Type B pancreatic cell (in vitro differentiated cells): ENCODE data around the gene SMYD3. TPM values are rescaled to one million over a fixed set of nuclear protein-coding genes. Genes with fewer than 3 reads are reported as not detected.

Source experiments
- DNase-seq: peaks from one replicate; pipeline ENCODE4 v3.0.0; 2021; ENCODE audit warnings: mixed read lengths; ENCODE audit not compliant: unreplicated experiment; ENCODE audit errors: extremely low spot score
- H3K27ac Mint-ChIP-seq: 2 replicates; pipeline ENCODE4 v1.8.0; 2021; ENCODE audit warnings: mild to moderate bottlenecking, mixed read lengths
- H3K27me3 Mint-ChIP-seq: 2 replicates; pipeline ENCODE4 v1.8.0; 2021; ENCODE audit warnings: mixed read lengths
- H3K36me3 Mint-ChIP-seq: 2 replicates; pipeline ENCODE4 v1.8.0; 2021; ENCODE audit warnings: mixed read lengths
- H3K4me1 Mint-ChIP-seq: one replicate; pipeline ENCODE4 v1.8.0; 2021; ENCODE audit warnings: mixed read lengths; ENCODE audit not compliant: unreplicated experiment
- H3K4me3 Mint-ChIP-seq: 2 replicates; pipeline ENCODE4 v1.8.0; 2021; ENCODE audit warnings: mild to moderate bottlenecking, mixed read lengths
- H3K9me3 Mint-ChIP-seq: 2 replicates; pipeline ENCODE4 v1.8.0; 2021; ENCODE audit warnings: mixed read lengths
- CTCF ChIP-seq: fragments of 200-600 bp; sonication (generic); conservative IDR thresholded peaks from 2 replicates; pipeline ENCODE4 v1.5.0; 2021; ENCODE audit warnings: antibody characterized with exemption, mild to moderate bottlenecking
- total RNA-seq: library from RNA; stranded (reverse); gene quantifications from 2 replicates; pipeline ENCODE4 v1.2.1, GENCODE V29; 2021; ENCODE audit warnings: low replicate concordance

The SMYD3 gene
- total RNA-seq, 1 donor from 2014 or later: 19.4 TPM

DNA sequence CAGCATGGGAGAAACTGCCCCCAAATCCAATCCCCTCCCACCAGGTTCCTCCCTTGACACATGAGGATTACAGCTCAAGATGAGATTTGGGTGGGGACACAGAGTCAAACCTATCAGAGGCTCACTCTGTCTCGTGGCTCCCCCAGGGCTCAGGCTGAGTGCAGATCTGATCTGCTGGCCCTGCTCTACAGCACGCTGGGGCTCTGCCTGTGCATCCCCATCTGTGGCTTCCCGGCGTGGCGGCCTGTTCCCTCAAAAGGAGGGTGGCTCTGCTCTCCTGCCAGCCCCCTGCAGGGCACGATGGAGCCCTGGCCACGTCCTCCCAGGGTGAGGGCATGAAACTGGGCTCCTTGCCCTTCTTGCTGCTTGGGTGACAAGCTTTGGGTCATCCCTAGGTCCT is 19.8 kb upstream of the SMYD3 start:
- Mint-ChIP-seq H3K27me3 (peaks cover 5% of the 10 kb centered on the region), H3K27ac (no peak overlapping the region), H3K9me3 (no peaks in the 10 kb centered on the region), H3K36me3 (no peaks in the 10 kb centered on the region), H3K4me3 (no peak overlapping the region), H3K4me1 (no peaks in the 10 kb centered on the region)
- TF ChIP-seq CTCF: no peak
- DNase-seq: no peak

DNA sequence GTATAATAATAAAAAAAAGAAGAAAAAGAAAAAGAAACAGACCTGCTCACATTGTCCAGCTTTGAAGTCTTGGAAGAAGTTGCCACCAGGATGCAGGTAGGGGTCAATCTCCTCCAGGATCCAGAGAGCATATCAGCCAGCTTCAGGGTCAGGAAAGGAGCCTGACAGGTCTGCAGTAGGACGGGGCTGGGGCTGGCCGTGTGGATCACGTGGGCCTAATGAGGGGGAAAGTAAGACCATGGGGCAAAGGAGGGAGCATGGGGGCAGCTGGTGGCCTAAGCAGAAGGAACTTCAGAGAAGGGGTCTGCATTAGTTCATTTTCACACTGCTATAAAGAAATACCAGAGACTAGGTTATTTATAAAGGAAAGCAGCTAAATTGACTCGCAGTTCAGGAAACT is 19.3 kb upstream of the SMYD3 start:
- H3K9me3 Mint-ChIP-seq: no peaks in the 10 kb centered on the region
- no peak for TF ChIP-seq CTCF
- no peak overlapping the region for H3K27ac Mint-ChIP-seq
- peaks cover 5% of the 10 kb centered on the region for H3K27me3 Mint-ChIP-seq
- no peaks in the 10 kb centered on the region for H3K36me3 Mint-ChIP-seq
- DNase-seq: no peak
- H3K4me3 Mint-ChIP-seq: no peak overlapping the region
- H3K4me1 Mint-ChIP-seq: no peaks in the 10 kb centered on the region

DNA sequence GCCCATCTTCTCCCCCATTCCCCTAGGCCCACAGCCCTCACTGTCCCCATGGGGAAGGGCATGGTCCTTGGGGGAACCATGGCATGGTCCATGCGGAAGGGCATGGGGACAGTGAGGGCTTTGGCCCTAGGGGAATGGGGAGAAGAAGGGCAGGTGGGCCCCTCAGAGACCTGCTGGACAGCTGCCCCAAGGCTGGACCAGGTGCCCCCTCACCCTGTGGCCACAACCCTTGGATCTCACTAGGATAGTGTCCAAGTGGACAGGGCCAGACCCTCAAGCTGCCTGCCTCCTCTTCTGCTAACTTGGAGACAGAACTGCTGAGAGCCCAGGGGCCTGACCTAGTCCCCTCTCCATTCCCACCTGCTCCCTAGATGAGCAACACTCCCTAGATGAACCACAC is 12.4 kb upstream of the SMYD3 start:
- H3K4me1 Mint-ChIP-seq: no peaks in the 10 kb centered on the region
- TF ChIP-seq CTCF: no peak

GRCh38 chr1:246518456-246519205 is 11.6 kb upstream of the SMYD3 start:
- no peaks in the 10 kb centered on the region for H3K27me3 Mint-ChIP-seq
- H3K4me3 Mint-ChIP-seq: no peak overlapping the region
- H3K36me3 Mint-ChIP-seq: no peaks in the 10 kb centered on the region
- no peak for TF ChIP-seq CTCF
- no peaks in the 10 kb centered on the region for H3K4me1 Mint-ChIP-seq
- H3K9me3 Mint-ChIP-seq: no peaks in the 10 kb centered on the region
- no peak for DNase-seq
- no peak overlapping the region for H3K27ac Mint-ChIP-seq

More for the DNA sequence above, 12.4 kb upstream of the SMYD3 start:
- Mint-ChIP-seq H3K27ac (no peak overlapping the region), H3K4me3 (no peak overlapping the region), H3K27me3 (no peaks in the 10 kb centered on the region), H3K36me3 (no peaks in the 10 kb centered on the region), H3K9me3 (no peaks in the 10 kb centered on the region)
- no peak for DNase-seq

- DNase-seq: no peak
- H3K4me1 Mint-ChIP-seq: no peaks in the 10 kb centered on the region
- no peaks in the 10 kb centered on the region for H3K9me3 Mint-ChIP-seq
- H3K27me3 Mint-ChIP-seq: no peaks in the 10 kb centered on the region
- H3K4me3 Mint-ChIP-seq: no peak overlapping the region
- H3K36me3 Mint-ChIP-seq: no peaks in the 10 kb centered on the region
- H3K27ac Mint-ChIP-seq: no peak overlapping the region
- TF ChIP-seq CTCF: no peak
Observed at GRCh38 chr1:246517391-246517790, 10.3 kb upstream of the SMYD3 start.
